HL-60 (cell line): ENCODE measurements around the gene CADM2.

ENCODE experiments used
- CTCF ChIP-seq: IDR thresholded peaks from one replicate; pipeline ENCODE4 v1.5.1; 2011; ENCODE audit warnings: low read length, control low read depth, inconsistent platforms; ENCODE audit not compliant: insufficient read depth
- GABPA ChIP-seq: IDR thresholded peaks from 2 replicates; pipeline ENCODE4 v1.6.1; 2012; ENCODE audit warnings: low read depth
- POLR2AphosphoS5 ChIP-seq: IDR thresholded peaks from 2 replicates; pipeline ENCODE4 v1.6.1; 2012; ENCODE audit warnings: low read depth
- REST ChIP-seq: IDR thresholded peaks from 2 replicates; pipeline ENCODE4 v1.6.1; 2012; ENCODE audit warnings: low read depth; ENCODE audit not compliant: insufficient replicate concordance
- SPI1 ChIP-seq: IDR thresholded peaks from 2 replicates; pipeline ENCODE4 v1.6.1; 2012; ENCODE audit warnings: low read depth, mild to moderate bottlenecking, borderline replicate concordance

- TF ChIP-seq POLR2AphosphoS5 (no peak), CTCF (no peak), GABPA (no peak), REST (no peak), SPI1 (no peak)
Measured at GRCh38 chr3:85560088-85560785, 601.4 kb downstream of the CADM2 start.
